Retina (tissue), 1 donor: ENCODE data around the gene MRPS31.
"Not testable (repeated sequence)": the region's sequence is repeated elsewhere in the genome, so short reads cannot be mapped to it uniquely, and the experiment has no call there.

Experiments used
- DNase-seq: peaks from one replicate; pipeline ENCODE4 v3.0.0-alpha.2; 2016

MRPS31 gene

GRCh38 chr13:40758811-40759210 is 12.2 kb downstream of the MRPS31 start:
- no peak for DNase-seq

GRCh38 chr13:40756042-40756441 is 14.9 kb downstream of the MRPS31 start:
- DNase-seq = no peak

- no peak for DNase-seq
Measured at GRCh38 chr13:40755082-40755700, 15.8 kb downstream of the MRPS31 start.

DNA sequence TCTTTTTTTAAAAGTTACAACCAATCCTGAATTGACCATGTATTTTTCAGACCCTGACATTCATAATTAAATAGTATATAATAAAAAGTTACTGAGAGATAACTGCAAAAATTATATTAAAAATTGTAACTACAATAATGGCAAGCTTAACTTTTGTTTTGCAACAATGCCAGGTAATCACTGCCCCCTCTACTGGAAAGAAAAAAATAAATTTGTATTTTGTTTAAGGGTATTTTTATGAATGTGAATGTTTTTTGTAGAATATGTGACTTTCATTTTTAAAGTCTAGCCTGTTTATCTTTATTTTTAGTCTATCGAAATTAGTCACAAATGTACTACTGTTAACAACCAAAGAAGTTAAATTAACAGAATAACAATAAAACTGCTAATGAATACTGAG is 21.7 kb downstream of the MRPS31 start:
- DNase-seq = no peak

- DNase-seq = not testable (repeated sequence)
Measured at GRCh38 chr13:40735232-40735548, 35.8 kb downstream of the MRPS31 start.

DNA sequence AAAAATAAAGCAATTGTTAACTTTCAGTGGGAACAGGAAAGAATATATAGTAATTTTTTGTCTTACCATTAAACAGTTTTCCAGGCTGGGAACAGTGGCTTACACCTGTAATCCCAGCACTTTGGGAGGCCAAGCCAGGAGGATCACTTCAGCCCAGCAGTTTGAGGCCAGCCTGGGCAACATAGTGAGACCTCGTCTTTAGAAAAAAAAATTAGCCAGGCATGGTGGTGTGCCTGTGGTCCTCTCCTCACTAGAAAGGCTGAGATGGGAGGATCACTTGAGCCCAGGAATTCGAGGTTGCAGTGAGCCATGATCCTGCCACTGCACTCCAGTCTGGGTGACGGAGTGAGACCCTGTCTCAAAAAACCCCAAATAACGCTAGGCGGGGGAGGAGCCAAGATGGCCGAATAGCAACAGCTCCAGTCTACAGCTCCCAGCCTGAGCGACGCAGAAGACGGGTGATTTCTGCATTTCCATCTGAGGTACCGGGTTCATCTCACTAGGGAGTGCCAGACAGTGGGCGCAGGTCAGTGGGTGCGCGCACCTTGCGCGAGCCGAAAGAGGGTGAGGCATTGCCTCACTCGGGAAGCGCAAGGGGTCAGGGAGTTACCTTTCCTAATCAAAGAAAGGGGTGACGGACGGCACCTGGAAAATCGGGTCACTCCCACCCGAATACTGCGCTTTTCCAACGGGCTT is 36.3 kb downstream of the MRPS31 start:
- not testable (repeated sequence) for DNase-seq

GRCh38 chr13:40732658-40733057 is 38.3 kb downstream of the MRPS31 start:
- no peak for DNase-seq

GRCh38 chr13:40728595-40728994 is 42.4 kb downstream of the MRPS31 start:
- no peak for DNase-seq

- not testable (repeated sequence) for DNase-seq
Measured at GRCh38 chr13:40714433-40714832, 56.6 kb downstream of the MRPS31 start.

DNA sequence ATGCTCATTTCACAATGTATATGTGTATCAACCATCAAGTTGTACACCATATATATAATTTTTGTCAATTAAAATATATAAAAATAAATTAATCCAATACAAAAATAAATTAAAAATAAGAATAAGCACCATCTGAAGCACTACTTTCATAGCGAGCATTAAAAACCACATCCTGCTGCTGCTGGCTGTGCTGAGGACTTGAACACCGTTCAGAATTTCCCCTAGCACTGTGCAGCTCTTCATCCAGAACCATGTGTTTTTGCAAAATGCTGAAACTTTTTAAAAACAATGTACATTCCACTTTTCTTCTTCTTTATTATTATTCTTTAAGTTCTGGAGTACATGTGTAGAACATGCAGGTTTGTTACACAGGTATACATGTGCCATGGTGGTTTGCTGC is 64.6 kb downstream of the MRPS31 start:
- DNase-seq = no peak

- DNase-seq = no peak
Measured at GRCh38 chr13:40697711-40698110, 73.3 kb downstream of the MRPS31 start.

DNA sequence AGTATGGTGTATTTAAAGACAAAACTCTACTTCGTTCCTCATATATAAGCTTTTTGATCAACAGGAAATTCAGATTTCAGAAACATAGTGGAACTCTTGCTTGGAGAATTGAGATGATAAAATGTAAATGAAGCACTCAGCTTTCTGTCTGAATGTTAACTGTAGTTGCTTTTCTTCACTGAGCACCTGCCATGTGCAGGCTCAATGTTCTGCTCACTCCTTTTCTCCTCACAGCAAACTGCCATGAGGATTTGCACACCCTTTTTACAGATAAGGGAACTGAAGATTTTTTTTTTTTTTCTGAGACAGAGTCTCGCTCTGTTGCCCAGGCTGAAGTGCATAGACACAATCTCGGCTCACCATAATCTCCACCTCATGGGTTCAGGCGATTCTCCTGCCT is 76.6 kb downstream of the MRPS31 start:
- no peak for DNase-seq

GRCh38 chr13:40692946-40693345 is 78.0 kb downstream of the MRPS31 start:
- no peak for DNase-seq

DNA sequence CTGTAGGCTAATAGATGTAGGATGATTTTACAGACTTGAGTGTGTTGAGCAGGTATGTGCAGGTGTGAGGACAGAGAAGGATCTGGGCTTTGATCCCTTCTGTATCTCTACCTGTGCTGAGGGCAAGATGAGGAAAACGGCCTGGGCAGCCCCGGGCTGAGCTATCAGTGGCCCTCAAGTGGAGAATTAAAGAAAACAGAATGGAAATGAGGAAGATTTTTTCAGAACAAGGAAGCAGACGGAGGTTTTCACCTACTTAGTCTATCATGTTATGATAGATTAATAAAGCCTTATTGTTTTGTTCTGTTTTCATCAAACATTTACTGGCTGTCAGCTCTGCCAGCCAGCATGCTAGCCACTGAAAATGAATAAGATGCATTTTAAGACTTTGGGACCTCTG is 82.2 kb downstream of the MRPS31 start:
- DNase-seq = no peak

- DNase-seq = peak; percentile 72
Measured at GRCh38 chr13:40682449-40683240, 88.3 kb downstream of the MRPS31 start.

DNA sequence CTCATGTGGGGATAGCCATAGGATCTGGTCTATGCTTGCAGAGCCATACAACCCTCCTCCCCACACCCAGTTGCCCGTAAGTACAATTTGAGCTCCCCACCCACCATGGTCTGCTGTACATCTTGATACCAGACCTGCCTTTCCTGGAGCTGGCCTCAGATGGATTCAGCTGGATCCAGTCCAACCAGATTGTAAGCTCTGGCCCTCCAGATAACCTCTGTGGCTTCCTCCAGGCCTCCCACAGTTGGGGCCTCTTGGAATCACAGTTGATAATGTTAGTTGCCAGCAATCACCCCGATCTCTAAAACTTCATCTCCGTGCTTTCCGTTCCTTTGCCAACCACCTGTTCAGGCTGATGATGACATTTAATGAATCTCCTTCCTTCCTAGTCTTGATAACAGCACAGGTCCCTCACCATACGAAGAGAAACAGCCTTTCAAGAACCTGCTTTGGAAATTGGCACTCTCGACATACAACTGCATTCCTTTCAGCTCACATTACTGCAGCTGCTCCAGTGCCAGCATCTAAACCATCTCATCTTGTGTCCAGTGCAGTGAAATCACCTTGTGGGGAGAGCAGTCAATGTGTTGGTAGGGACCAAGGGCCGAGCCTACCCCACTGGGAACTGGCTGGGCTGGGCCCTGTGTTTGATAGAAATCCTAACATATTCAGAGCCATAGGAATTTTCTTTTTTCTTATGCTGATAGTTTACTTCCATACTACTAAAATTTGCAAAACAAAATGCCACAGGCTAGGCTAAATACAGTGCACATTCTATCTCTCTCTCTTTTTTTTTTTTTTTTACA is 89.4 kb downstream of the MRPS31 start:
- DNase-seq = no peak

DNA sequence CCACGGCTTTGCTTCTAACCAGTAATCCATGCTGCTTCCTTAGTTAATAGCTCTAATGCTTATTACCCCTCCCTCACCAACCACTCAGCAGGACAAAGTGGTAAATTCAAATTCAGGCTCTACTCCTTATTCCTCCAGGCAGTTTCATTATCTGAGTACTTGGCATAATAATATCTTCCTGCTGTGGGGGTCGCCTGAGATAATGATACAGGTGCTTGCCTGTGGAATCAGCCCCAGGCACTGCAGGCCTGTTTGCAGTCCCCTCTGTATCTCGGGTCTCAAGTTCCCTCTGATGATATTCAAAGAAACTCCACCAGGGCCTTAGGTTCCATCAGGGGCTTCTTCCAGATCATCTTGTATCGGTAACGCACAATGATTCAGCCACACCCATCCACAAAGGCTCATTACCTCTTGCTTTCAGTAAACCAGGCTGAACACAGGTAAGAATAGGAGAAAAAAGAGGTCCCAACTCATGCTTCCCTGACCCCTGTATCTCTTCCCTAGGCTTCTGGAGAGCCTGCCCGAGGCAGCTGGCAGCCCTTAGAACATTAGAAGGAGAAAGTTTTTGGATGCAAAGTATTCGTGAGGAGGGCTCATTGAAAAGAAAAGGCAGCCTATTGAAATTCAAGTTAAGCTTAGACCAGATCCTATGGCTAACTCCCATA is 90.2 kb downstream of the MRPS31 start:
- DNase-seq = no peak

- DNase-seq = no peak
Measured at GRCh38 chr13:40679480-40679985, 91.5 kb downstream of the MRPS31 start.
